MCF 10A (cell line): ENCODE measurements around the gene MORN1. TPM values are rescaled to one million over a fixed set of nuclear protein-coding genes. Genes with fewer than 3 reads are reported as not detected.

Experiments used
- BruUV-seq: library from RNA; stranded (reverse); fragments of 400-500 nt; replicated peaks from 2 replicates; lab custom pipeline; 2021; lab: Mats Ljungman, UMichigan
- CTCF ChIA-PET: fragments of 300-600 bp; sonication (Branson Sonifier 250); formaldehyde crosslinking; extraction: SDS; loops from one replicate; lab custom pipeline; 2021; ENCODE audit warnings: antibody characterized with exemption, inconsistent platforms; lab: Yijun Ruan, JAX
- POLR2A ChIA-PET: fragments of 300-600, 350-650 bp; sonication (Branson Sonifier 250); formaldehyde crosslinking; extraction: SDS; loops from one replicate; lab custom pipeline; 2020; ENCODE audit warnings: antibody characterized with exemption, inconsistent platforms; lab: Yijun Ruan, JAX
- DNase-seq: peaks from one replicate; pipeline ENCODE4 v3.0.0-alpha.2; 2018; ENCODE audit not compliant: unreplicated experiment
- H3K27ac Mint-ChIP-seq: one replicate; pipeline ENCODE4 v1.8.0; 2022; ENCODE audit warnings: mild to moderate bottlenecking, low read depth, mixed read lengths; ENCODE audit not compliant: unreplicated experiment
- H3K27me3 Mint-ChIP-seq: one replicate; pipeline ENCODE4 v1.8.0; 2022; ENCODE audit warnings: mixed read lengths; ENCODE audit not compliant: insufficient read depth, unreplicated experiment
- H3K36me3 Mint-ChIP-seq: one replicate; pipeline ENCODE4 v1.8.0; 2022; ENCODE audit warnings: mild to moderate bottlenecking, moderate library complexity, mixed read lengths; ENCODE audit not compliant: insufficient read depth, unreplicated experiment
- H3K4me1 Mint-ChIP-seq: one replicate; pipeline ENCODE4 v1.8.0; 2022; ENCODE audit warnings: mixed read lengths; ENCODE audit not compliant: insufficient read depth, unreplicated experiment
- H3K4me3 Mint-ChIP-seq: one replicate; pipeline ENCODE4 v1.8.0; 2022; ENCODE audit warnings: mild to moderate bottlenecking, moderate library complexity, mixed read lengths; ENCODE audit not compliant: unreplicated experiment
- H3K9me3 Mint-ChIP-seq: one replicate; pipeline ENCODE4 v1.8.0; 2022; ENCODE audit warnings: mixed read lengths; ENCODE audit not compliant: unreplicated experiment
- intact Hi-C: fragments of 100-400 bp; cut with micrococcal nuclease; formaldehyde crosslinking; loops from 2 replicates; pipeline ENCODE4 v1.14.1; 2022
- total RNA-seq: library from RNA; stranded (reverse); gene quantifications from 2 replicates; pipeline ENCODE4 v1.2.3, GENCODE V29; 2022
- TF ChIP-seq, protein P1 (sequence below): fragments of 200-600 bp; IDR thresholded peaks from one replicate; pipeline ENCODE4 v1.8.0; 2022; ENCODE audit warnings: antibody characterized with exemption, mild to moderate bottlenecking; ENCODE audit not compliant: unreplicated experiment

Gene MORN1
- total RNA-seq, 1 experiment from 2014 or later: 19.4 TPM

DNA sequence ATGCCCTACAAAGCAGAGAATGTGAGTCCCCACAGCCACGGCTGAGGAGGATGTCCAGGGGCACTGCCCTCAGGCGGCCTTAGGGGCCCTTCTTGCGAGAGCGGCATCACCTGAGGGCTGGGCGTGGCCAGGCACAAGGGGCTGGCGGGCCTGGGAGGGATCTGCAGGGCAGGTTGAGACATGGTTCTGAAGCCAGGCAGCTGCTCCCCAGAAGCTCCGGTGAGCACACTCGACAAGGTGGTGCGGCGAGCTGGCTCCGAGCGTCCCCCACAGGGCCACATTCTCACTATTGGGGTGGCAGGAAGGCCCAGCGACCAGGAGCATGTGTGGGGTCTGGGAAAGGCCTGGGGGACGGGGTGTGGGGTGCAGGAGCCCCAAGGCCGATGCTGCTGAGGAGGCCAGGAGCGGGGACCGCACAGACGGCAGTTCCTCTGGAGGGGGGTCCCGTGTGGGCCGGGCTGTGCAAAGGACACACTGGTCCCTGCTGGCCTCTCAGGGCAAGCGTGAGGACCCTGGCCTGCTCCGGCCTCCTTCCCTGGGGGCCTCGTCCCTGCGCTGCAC, 47.2 kb downstream of the MORN1 start:
- CTCF ChIA-PET: interaction anchor here (0.9 kb wide), 1 partner anchor 37 kb away, joined by 3 read pairs; no protein-coding TSS in a partner anchor
- no TSS peak for BruUV-seq
- H3K4me1 Mint-ChIP-seq: no peaks in the 10 kb centered on the region
- no peak overlapping the region for H3K4me3 Mint-ChIP-seq
- peaks cover 13% of the 10 kb centered on the region for H3K27me3 Mint-ChIP-seq
- POLR2A ChIA-PET: no interaction called here
- intact Hi-C loops: no loop called here
- no peak for DNase-seq
- H3K36me3 Mint-ChIP-seq: no peaks in the 10 kb centered on the region
- TF ChIP-seq, protein P1, sequence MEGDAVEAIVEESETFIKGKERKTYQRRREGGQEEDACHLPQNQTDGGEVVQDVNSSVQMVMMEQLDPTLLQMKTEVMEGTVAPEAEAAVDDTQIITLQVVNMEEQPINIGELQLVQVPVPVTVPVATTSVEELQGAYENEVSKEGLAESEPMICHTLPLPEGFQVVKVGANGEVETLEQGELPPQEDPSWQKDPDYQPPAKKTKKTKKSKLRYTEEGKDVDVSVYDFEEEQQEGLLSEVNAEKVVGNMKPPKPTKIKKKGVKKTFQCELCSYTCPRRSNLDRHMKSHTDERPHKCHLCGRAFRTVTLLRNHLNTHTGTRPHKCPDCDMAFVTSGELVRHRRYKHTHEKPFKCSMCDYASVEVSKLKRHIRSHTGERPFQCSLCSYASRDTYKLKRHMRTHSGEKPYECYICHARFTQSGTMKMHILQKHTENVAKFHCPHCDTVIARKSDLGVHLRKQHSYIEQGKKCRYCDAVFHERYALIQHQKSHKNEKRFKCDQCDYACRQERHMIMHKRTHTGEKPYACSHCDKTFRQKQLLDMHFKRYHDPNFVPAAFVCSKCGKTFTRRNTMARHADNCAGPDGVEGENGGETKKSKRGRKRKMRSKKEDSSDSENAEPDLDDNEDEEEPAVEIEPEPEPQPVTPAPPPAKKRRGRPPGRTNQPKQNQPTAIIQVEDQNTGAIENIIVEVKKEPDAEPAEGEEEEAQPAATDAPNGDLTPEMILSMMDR: no peak
- H3K27ac Mint-ChIP-seq: no peak overlapping the region
- no peaks in the 10 kb centered on the region for H3K9me3 Mint-ChIP-seq

DNA sequence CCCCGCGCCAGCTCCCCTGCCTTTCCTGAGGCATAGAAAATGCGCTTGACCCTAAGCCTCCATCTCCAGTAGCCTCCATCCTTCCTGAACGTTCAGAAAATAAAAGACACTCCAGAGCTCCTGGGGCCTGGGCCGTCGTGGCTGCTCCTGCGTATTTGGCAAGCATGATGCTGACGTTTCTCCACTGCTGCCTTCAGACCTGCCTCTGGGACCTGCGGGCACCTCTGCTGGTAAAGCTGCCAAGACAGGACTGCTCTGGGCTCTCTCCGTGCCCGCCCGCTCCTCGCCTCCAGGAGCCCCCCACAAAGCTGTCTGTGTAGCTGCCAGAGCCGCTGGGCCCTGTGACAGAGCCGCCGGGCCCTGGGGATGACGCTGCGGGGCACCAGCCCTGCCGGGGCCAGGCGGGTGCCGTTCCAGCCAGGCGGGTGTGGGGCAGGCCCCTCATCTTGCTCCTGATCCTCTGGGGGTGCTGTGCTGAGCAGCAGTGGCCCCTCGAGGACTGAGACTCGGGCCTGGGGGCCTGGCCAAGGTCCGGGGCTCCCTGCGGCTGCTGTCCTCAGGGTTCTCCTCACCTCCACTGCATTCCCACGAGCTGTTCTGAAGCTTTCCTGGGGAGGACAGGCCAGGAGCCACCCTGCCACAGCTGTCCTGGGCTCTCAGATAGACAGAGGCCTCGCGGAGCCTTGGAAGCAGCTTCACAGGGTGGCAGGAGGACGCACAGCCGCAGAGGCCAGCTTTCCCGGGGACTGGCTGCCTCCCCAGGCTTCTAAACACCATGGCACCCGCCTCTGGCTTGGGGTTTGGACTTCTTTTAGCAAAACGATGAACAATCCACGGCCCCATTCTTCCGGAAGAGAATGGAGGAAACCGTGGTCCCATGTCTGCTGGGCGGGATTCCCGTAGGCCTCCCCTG, 48.1 kb downstream of the MORN1 start:
- intact Hi-C loops: no loop called here
- Mint-ChIP-seq H3K4me3 (no peak overlapping the region), H3K4me1 (no peaks in the 10 kb centered on the region), H3K27me3 (peaks cover 14% of the 10 kb centered on the region), H3K27ac (no peak overlapping the region), H3K9me3 (no peaks in the 10 kb centered on the region), H3K36me3 (no peaks in the 10 kb centered on the region)
- CTCF ChIA-PET: interaction anchor here (0.8 to 0.9 kb wide), 2 partner anchors 28 to 38 kb away, joined by 3 read pairs; no protein-coding TSS in a partner anchor
- TF ChIP-seq, protein P1: no peak
- no peak for DNase-seq
- BruUV-seq: no TSS peak
- POLR2A ChIA-PET: no interaction called here

DNA sequence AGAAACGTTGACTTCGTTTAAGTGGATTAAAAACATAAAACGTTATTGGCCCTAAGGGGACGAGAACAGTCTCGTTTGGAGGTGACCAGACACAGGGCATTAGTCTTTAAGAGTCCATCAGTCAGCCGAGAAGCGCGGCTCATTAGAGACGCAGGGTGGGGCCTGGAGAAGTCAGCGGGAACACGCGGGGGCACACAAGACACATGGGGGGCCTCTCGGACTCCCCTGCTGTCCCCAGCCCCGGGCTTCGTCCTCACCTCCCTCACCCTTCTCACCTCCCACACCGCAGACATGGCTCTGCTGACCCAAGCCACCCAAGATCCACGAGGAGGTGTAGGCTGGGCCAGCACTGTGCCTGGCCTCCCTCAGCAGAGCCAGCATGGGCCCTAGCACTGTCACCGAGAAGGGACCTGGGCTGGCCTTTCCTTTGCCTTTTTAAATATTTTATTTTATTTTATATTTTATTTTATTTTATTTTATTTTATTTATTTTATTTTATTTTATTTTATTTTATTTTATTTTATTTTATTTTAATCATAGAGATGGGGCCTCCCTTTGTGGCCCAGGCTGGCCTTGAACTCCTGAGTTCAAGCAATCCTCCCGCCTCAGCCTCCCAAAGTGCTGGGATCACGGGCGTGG, 48.9 kb downstream of the MORN1 start:
- no peaks in the 10 kb centered on the region for H3K9me3 Mint-ChIP-seq
- BruUV-seq: no TSS peak
- no peak overlapping the region for H3K4me3 Mint-ChIP-seq

More for the DNA sequence above, 48.9 kb downstream of the MORN1 start:
- DNase-seq: no peak
- Mint-ChIP-seq H3K27me3 (peaks cover 14% of the 10 kb centered on the region), H3K36me3 (no peaks in the 10 kb centered on the region), H3K27ac (no peak overlapping the region), H3K4me1 (no peaks in the 10 kb centered on the region)
- ChIA-PET POLR2A (no interaction called here), CTCF (interaction anchor here (0.8 kb wide), 1 partner anchor 27 kb away, joined by 3 read pairs; no protein-coding TSS in a partner anchor)
- TF ChIP-seq, protein P1: no peak
- intact Hi-C loops: no loop called here
